ENCODE measurements around the gene KCNA10.

KCNA10 gene

GRCh38 chr1:110498270-110498669 lies 20.7 kb downstream of the KCNA10 start:
- CTCF ChIA-PET: interaction anchor here (0.9 to 5.6 kb wide), 3 partner anchors 38 to 301 kb away, joined by 3 to 48 read pairs (median 4); no protein-coding TSS in a partner anchor
- no peak overlapping the region for H3K27ac ChIP-seq

GRCh38 chr1:110495926-110496600 lies 22.9 kb downstream of the KCNA10 start:
- POLR2A ChIA-PET (ENCODE audit: low non-redundant PET): interaction anchor here (0.5 kb wide), 1 partner anchor 28 kb away, joined by 3 read pairs; no protein-coding TSS in a partner anchor
- peak; percentile 78 for DNase-seq (ENCODE audit: low spot score)

More at GRCh38 chr1:110498270-110498669, 20.7 kb downstream of the KCNA10 start:
- POLR2A ChIA-PET (ENCODE audit: low non-redundant PET): no interaction called here
- no peak for DNase-seq (ENCODE audit: low spot score)
- TF ChIP-seq CTCF (conservative IDR thresholded peaks at IDR 0.05; ENCODE audit: low read depth): no peak

GRCh38 chr1:110494522-110495406 lies 24.2 kb downstream of the KCNA10 start:
- ChIA-PET POLR2A (ENCODE audit: low non-redundant PET) (no interaction called here), CTCF (interaction anchor here (0.6 to 5.6 kb wide), 15 partner anchors 9 to 287 kb away, joined by 3 to 48 read pairs (median 8); no protein-coding TSS in a partner anchor)
- no peak overlapping the region for H3K27ac ChIP-seq
- no peak for TF ChIP-seq CTCF (conservative IDR thresholded peaks at IDR 0.05; ENCODE audit: low read depth)
- no peak for DNase-seq (ENCODE audit: low spot score)

More at GRCh38 chr1:110495926-110496600, 22.9 kb downstream of the KCNA10 start:
- H3K27ac ChIP-seq: no peak overlapping the region
- TF ChIP-seq CTCF (conservative IDR thresholded peaks at IDR 0.05; ENCODE audit: low read depth): peak; percentile 93
- CTCF ChIA-PET: interaction anchor here (0.5 to 5.6 kb wide), 55 partner anchors 8 to 1059 kb away, joined by 3 to 48 read pairs (median 4); partner anchors contain the start of gene KCNA2

GRCh38 chr1:110494036-110494435 lies 24.9 kb downstream of the KCNA10 start:
- TF ChIP-seq CTCF (conservative IDR thresholded peaks at IDR 0.05; ENCODE audit: low read depth): no peak
- CTCF ChIA-PET: interaction anchor here (0.6 to 3.4 kb wide), 4 partner anchors 10 to 184 kb away, joined by 3 to 43 read pairs (median 5); no protein-coding TSS in a partner anchor
- POLR2A ChIA-PET (ENCODE audit: low non-redundant PET): no interaction called here
- H3K27ac ChIP-seq: no peak overlapping the region
- DNase-seq (ENCODE audit: low spot score): no peak

- no peak for TF ChIP-seq CTCF (conservative IDR thresholded peaks at IDR 0.05; ENCODE audit: low read depth)
- no peak overlapping the region for H3K27ac ChIP-seq
- ChIA-PET POLR2A (ENCODE audit: low non-redundant PET) (no interaction called here), CTCF (interaction anchor here (0.6 to 0.7 kb wide), 2 partner anchors 9 to 11 kb away, joined by 4 to 6 read pairs; no protein-coding TSS in a partner anchor)
- DNase-seq (ENCODE audit: low spot score): no peak
Observed at GRCh38 chr1:110493059-110493699, 25.8 kb downstream of the KCNA10 start.

GRCh38 chr1:110492573-110492972 lies 26.4 kb downstream of the KCNA10 start:
- H3K27ac ChIP-seq: no peak overlapping the region
- ChIA-PET CTCF (interaction anchor here (0.7 to 1.6 kb wide), 2 partner anchors 32 to 296 kb away, joined by 3 to 6 read pairs; no protein-coding TSS in a partner anchor), POLR2A (ENCODE audit: low non-redundant PET) (no interaction called here)
- no peak for DNase-seq (ENCODE audit: low spot score)
- no peak for TF ChIP-seq CTCF (conservative IDR thresholded peaks at IDR 0.05; ENCODE audit: low read depth)
